HG03432 (cell line): ENCODE measurements around the gene LPCAT1.

Source experiments
- ATAC-seq: cut with Tn5 transposase; IDR thresholded peaks from one replicate; pipeline ENCODE4 v1.9.1; 2021; ENCODE audit warnings: mild to moderate bottlenecking, moderate library complexity; ENCODE audit not compliant: unreplicated experiment

LPCAT1 gene

DNA sequence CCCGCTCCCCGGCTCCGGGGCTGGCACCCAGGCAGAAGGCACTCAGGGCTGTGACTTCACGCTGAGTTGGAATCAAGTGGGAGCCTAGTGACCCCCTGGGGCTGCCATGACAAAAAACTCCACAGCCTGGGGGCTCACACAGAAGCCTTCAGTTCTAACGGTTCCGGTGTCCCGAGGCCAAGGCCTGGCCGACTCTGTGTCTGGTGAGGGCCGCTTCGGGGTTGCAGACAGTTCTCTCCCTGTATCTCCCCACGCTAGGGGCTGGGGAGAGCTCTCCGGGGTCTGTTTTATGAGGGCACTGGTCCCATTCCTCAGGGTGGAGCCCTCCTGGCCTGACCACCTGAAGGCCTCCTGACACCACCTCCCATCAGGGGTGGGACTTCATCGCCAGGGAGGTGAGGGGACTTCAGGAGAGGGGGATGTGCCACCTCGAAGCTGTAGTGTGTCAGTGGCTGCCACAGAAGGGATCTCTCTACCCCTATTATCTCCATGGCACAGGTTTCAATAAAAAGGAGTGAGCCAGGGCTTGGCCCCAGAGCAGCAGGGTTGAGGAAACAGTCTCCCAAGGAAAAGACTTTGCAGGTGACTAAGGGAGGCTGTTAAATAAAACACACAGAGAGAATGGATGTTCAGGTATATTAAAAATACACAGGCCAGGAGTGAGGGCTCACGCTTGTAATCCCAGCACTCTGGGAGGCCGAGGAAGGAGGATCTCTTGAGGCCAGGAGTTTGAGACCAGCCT, 77.0 kb downstream of the LPCAT1 start:
- no peak for ATAC-seq

DNA sequence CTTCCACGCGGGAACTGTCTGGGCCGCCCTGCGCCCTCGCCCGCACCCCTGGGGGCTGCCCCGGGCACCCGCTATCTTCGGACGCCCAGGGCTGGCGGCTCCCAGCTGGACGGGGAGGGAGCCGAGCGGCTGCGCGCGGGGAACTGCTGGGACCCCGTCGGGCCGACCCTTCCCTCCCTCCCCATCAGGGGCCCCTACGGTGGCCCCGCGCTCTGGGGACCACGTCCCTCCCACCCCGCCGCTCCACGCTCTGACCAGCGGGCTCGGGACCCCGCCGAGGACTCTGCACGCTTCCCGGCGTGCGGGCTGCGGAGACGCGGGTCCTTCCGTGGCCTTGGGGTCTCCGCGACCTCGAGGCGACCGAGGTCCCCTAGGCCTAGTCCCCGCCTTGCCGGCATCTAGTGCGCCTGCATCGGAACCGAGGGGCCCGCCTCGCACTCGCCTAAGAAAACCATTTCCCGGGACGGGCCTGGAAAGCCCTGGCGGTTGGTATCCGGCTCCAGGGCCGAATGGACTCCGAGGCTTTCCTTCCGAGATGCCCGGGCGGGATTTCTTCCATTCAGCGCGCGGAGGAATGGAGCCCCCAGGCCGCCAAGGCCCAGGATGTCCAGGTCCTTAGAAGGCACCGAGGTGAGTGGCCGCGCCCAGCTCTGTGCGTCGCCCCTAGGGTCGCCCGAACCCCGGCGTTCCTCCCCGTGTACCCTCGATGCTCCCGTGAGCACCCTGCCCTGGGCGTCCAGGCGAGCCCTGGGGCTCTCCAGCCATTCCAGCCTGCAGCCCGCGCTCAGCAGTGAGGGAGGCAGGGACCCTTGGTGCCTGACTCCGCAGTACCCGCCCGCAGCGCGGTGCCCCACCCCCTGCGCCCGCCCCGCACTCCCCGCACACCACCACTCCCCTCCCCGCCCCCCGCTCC, 77.8 kb downstream of the LPCAT1 start:
- no peak for ATAC-seq

DNA sequence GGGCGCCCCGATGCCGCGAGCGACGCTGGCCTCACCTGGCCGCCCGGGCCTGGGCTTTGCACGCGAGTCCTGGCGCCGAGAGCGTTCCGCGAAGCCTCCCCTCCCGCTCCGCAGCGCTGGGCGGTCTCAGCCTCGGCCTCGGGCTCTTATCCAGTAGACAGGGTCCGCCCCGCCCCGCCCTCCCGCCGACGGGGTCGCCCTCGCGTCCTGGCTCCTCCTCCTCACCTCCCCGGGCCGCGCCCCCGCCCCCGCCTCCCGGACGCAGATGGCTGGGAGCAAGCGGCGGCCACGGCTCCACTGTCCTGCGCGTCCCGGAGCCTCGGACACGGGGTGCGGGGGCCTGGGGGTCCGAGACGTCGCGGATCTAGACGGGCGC, 78.5 kb downstream of the LPCAT1 start, which contains the start of gene SLC6A3:
SLC6A3 (minus strand) TSS at position 128 of the 376 bp plus-strand sequence. CDS start 2,243 bp downstream, outside the sequence.
- ATAC-seq = no peak

DNA sequence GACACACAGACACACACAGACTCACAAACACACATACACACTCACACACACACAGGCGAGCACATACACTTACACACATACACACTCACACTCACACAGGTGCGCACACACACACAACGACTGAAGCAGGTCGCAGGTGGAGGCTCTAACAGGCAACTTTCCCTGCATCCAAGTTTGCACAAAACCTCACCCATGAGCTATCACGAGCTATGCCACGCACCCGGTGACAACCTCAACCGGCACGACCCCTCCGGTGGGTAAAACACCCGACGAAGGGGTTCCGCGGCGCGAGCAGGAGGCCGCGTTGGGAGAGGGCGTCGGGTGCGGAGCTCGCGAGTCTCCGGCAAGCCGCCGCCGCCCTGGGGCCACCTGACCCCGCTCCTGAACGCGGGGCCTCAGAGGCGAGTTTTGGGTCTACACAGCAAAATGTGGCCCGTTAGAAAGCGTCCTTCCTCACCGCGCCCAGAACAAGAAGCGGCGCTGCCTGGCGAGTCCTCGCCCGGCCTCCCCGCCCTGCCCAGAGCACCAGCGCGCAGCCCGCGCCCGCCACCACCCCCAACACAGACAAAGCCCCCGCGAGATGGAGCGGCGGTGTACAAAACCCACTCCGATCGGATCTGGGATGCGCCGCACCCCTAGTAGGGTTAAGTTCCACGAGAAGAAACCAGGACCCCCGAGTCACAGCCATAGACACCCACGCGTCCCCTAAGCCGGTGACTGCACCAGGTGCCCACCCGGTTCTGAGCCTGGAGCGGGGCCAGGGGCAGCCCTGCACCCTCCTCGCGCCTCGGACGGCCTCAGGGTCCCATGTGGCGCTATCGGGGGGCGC, 79.2 kb downstream of the LPCAT1 start:
- no peak for ATAC-seq

DNA sequence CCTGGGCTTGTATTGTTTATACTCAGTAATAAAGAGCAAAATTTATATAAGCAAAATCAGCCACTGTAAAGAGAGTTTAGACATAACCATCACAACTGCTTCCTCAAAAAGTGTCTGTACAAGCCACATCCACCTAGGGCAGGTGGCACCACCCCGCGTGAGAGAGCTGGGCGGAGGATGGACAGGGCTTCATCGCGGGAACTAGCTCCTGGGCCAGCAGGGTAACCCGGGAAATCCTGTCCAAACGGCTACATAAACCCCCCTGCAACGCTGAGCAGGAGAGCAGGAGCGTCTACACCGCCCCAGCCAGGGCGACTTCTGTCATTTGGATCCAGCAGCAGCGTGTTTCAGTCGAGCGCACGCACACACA, 79.8 kb downstream of the LPCAT1 start:
- ATAC-seq = no peak

DNA sequence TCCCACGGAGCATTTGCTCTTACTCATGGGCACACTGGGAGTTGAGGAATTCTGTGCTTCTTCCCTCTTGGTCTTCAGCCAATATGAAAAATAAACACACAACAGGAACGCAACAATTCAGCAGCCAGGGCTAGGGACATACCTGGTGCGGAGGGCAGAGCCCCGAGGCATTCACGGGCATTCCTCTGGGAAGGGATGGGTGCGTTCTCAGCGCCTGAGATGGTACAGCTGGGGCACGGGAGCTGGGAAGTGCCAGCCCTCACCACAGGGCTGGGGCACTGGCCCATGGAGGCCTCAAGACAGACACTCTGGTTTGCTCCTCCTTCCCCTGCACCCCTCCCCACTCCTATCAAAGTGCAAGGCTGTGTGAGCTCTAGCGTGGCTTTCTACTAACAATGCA, 80.6 kb downstream of the LPCAT1 start:
- ATAC-seq = no peak

DNA sequence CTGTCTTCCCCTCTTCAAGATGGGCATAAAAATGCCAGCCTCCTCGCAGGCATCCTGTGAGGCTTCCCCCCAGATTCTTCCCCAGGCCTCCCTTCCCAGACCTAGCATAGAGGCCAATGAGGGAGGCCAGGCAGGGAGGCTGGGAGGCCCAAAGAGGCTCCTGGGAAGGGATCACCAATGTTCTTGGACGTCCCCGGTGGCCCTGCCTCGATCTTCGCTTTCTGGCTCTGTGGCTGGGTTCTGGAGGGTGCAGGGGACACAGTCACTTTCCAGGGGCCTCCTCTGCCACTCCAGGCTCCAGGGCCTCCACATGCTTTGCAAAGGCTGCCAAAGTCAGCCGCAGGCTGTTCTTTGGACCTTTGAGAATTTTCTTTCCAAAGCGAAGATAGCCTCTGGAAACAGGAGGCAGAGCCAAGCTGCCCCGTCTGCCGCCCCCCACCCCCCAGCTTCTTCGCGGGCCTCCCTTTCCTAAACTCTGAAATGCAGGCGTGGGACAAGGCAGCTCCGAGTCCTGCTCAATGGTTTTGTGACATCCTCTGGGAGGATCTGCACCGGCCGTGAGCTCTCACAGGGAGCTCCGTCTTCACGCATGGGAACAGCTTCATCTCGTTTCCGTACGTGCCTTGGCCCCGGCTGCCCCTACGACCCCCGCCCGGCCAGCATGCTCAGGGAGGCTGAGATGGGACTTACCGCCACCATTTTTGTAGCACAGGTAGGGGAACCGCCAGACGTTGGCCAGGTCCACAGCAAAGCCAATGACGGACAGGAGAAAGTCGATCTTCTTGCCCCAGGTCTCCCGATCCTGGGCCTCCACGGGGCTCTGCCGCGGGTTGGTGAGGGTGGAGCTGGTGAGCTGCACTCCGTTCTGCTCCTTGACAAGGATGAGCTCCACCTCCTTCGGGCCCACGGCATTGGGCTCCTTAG, 81.3 kb downstream of the LPCAT1 start:
- no peak for ATAC-seq

DNA sequence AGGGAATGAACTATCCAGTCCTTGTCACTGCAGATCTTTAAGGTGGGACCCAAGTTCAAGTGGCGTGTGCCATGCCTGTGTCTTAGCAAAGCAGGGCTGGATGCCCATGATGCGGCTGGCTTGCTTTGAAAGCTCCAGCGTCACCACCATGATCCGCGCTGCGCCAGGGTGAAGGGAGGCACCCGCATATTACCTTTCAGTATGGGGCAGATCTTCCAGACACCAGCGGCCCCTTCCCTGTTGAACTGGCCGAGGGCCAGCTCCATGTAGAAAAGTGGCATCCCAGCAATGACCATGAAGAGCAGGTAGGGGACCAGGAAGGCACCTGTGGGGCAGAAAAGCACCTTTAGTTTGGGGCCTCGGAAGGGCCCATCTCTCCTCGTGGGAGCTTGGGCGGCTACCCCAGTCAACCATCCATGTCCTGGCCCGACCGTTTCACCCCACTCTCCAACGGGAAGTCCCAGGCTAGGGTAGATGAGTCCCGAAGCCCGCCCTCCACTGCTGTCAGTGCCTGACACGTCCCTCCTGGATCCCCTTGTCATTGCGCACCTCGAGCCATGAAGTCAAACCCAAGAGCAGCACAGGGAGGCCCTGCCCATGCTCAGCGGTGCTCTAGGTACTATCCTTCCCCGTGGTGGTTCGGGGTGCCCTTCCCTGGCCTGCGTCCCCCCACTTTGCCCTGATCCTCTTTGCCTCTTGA, 82.4 kb downstream of the LPCAT1 start:
- no peak for ATAC-seq

DNA sequence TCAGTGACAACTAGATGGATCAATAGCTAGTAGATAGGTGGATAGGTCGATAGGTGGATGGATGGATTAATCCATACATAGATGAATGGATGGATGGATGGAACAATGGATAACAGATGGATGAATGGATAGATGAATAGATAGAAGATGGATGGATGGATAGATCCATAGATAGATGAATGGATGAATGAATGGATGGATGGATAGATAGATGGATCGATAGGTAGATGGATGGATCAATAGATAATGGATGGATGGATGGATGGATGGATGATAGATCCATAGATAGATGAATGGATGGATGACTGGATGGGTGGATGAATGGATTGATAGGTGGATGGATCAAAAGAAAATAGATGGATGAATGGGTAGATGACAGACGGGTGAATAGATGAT, 83.7 kb downstream of the LPCAT1 start:
- ATAC-seq = no peak

DNA sequence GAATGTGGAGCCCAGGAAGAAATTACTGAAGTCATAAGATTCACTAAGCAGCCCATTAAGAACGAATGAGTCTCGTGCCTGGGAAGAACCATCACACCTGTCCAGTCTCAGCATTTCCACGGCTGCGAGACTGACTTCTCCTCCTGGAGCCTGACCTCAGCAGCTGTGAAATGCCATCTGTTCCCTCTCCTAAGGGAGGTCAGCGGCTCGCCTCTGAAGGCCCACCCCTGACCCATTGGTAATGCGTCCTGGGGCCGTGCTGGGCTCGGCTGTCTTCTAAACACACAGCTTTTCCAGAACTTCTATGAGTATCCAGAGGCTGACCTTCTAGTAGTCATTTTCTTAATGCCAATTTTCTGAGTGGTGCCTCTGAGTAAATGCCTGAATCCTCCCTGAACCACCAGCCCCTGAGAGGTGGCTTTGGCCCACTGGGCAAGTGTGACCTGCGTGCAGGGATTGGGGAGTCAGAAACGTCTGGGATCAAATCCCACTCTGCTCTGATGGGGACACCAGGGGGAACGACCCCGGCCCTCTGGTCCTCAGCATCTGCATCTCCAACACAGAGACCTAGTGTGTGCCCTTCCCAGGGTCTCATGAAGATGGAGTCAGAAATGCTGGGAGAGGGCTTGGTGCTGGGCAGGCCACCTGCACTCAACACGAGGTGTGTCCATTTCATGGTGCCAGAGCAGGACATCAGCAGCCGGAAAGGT, 84.2 kb downstream of the LPCAT1 start:
- no peak for ATAC-seq

DNA sequence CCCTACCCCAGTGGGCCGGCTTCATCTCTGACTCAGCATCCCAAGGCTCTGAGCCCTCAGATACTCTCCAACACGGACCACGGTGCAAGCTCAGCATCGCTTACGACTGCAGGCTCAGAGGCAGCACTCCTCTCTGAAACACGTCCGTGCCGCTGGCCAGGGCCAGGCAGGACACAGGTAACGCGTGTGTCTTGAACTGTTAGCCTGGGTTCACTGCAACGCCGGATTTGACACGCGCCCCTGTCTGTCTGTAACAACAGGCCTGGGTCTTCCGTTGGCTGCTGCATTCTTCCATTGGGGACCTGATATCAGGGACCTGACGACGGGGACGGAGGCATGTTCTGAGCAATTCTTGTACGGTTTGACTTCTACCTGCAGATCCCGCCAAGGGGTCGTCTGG, 84.9 kb downstream of the LPCAT1 start:
- no peak for ATAC-seq

DNA sequence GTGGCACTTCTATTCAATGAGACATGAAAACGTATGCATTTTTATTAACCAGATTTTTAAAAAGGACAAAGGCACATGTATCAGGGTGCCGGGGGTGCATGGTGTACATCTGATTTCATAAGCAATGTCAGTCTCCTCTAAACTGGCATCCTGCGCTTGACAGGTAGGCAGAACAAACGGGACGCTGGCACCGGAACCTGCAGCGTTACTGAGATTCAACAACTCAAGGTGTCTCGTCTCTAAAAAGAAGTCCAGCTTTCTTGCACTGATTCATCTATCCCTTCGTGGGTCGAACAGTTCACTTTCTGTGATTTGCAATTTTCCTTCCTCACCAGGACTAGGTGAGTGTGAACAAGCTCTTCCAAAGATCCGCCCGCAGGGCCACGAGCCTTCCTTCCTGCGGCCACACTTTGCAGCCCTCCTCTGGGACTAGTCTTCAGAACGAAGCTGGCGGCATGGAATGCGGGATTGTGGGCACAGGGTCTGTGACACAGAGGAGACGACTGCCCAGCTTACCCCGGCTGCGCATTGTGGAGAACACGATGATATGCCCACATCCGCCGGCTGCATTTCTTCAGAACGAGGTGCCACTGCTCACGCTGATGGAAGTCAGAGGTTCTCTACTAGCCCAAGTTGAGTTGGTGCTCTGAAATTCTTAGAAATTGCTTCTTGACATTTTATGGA, 85.7 kb downstream of the LPCAT1 start:
- no peak for ATAC-seq

DNA sequence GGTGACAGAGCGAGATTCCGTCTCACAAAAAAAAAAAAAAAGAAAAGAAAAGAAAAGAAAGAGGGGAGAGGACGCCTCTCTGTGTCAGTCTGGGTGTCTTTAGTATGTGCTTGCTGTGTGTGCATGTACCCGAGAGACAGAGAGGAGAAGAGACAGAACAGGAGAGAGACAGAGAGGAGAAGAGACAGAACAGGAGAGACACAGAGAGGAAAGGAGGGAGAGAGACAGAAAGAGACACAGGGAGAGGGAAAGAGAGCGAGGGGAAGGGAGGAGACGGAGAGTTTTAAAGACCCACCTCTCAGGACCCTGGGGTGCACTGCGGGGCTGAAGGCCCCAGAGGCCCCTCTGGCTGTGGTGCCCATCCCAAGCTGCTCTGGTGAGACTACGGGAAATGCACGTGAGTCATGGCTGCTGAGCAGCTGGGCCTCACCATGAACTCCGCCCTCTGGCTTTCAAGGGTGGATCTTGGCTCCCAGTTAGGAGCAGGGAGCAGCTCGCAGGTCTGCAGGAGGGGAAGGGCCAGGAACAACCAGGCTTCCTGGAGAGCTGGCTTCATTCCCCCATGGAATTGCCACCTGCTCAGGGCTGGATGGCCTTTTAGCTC, 86.4 kb downstream of the LPCAT1 start:
- ATAC-seq = no peak

DNA sequence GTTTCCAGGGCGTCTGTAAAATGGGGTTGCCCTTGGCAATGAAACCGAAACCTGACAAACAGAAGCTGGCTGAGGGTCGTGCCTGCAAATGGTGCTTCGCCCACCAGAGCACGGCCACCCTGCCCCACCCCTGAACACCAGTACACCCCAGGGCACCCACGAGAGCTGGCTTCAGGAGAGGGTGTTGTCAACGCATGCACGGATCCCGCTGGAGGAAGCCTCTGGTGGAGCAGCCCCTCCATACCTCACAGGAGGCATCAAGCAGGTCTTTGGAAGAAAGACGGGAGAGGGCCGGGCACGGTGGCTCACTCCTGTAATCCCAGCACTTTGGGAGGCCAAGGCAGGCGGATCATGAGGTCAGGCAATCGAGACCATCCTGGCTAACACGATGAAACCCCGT, 87.1 kb downstream of the LPCAT1 start:
- ATAC-seq = no peak

DNA sequence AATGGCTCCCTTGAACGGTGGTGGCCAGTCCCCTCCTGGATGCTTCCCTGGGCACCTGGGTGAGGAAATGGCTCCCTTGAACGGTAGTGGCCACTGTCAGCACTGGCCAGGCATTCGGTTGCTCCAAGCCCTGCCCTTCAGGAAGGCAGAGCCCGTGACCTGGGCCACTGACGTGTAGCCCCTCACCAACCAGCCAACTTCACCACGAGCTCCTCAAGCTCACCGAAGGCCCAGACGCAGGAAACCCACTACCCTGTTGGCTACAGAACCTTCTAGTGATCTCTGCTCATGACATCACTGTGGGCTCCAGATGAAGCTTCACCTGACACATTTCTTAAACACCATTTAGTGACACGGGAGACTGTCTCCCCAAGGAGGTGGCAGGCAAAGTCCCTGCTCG, 87.7 kb downstream of the LPCAT1 start:
- ATAC-seq = no peak

DNA sequence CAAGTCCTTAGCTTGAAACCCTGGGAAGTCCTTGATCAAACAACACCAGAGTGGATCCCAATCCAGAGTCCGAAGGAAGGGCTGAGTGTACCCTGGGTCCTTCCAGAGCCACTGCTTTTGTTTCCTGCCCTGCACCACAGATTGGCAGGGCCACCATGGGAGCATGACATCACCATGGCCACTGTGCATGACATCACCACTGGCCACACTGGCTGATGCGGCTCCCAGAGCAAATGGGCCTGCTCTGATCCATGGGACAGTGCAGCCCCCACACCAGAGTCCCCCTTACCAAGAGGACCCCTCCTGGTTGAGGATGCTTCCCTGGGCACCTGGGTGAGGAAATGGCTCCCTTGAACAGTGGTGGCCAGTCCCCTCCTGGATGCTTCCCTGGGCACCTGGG, 88.4 kb downstream of the LPCAT1 start:
- no peak for ATAC-seq

DNA sequence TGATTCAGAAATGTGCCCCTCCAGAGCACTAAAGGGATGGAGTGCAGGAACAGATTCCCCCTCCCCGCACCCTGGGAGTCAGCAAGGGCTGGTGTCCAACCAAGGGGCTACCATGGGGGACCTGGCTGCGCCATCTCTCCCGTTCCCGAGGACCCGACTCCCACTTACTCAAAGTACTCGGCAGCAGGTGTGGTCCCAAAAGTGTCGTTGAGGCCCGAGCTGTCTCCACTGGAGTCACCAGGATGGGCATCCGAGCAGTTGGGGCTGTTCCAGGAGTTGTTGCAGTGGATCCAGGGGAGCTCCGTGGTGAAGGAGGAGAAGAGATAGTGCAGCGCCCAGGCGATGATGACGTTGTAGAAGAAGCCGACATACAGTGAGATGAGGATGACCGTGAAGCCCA, 91.5 kb downstream of the LPCAT1 start:
- no peak for ATAC-seq

DNA sequence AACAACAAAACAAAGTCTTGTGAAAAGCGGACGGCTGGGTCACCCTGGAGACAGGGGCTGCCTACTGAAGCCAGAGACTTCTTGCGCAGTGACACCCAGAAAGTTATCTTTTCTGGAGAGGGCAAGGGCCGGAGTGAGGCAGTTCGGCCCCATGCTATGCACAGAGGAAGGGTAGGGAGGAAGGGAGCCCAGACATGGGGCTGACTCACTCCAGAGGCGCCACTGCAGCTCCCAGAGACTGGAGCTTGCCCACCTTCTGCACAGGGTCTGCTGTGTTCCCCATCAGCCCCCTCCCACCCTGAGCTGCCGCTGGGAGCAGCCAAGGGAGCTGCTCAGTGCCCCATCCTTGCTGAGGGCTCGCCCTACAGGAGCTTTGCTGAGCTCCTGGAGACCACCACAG, 91.9 kb downstream of the LPCAT1 start:
- no peak for ATAC-seq
